Bronchial smooth muscle cell (primary cell): Measurements from ENCODE around the gene PPTC7. TPM values are rescaled to one million over a fixed set of nuclear protein-coding genes. Genes with fewer than 3 reads are reported as not detected.

ENCODE experiments used
- total RNA-seq: library from RNA; depleted of rRNA; stranded (reverse); fragments of >200 nt; gene quantifications from 2 replicates; pipeline ENCODE4 v1.2.1, GENCODE V29; 2014

The PPTC7 gene
- 4.9 and 5.4 TPM in 2 replicates for total RNA-seq

GRCh38 chr12:110583137-110584059 is at the start of gene PPTC7:
Gene PPTC7, minus strand, starts transcription at chr12:110583318. Its CDS starts 287 bp downstream, at chr12:110583031.

GRCh38 chr12:110613771-110614684 is 30.9 kb upstream of the PPTC7 start, which contains the start of gene TCTN1:
Gene TCTN1, plus strand, starts transcription at chr12:110614129. Its CDS starts 54 bp downstream, at chr12:110614183.

GRCh38 chr12:110501752-110502738 is 81.1 kb downstream of the PPTC7 start, which contains the start of the genes RAD9B and VPS29:
Gene RAD9B, plus strand, starts transcription at chr12:110502331. Its CDS starts 7 bp downstream, at chr12:110502338.
Gene VPS29, minus strand, starts transcription at chr12:110502111. Its CDS starts 60 bp downstream, at chr12:110502051.

Other genes starting within 250 kb of the PPTC7 start
- 34.5 and 52.0 TPM in 2 replicates for gene ANAPC7, start 179.6 kb downstream of the PPTC7 start, total RNA-seq
- 88.1 and 183 TPM in 2 replicates for gene ARPC3, start 133.0 kb downstream of the PPTC7 start, total RNA-seq
- gene GPN3, start 115.1 kb downstream of the PPTC7 start, total RNA-seq = 10.6 and 12.0 TPM in 2 replicates
- 12.1 and 13.1 TPM in 2 replicates for gene FAM216A, start 114.5 kb downstream of the PPTC7 start, total RNA-seq
- gene VPS29, start 81.2 kb downstream of the PPTC7 start, total RNA-seq = 34.4 and 45.1 TPM in 2 replicates
- gene RAD9B, start 81.0 kb downstream of the PPTC7 start, total RNA-seq = 0.47 and 0.69 TPM in 2 replicates
- 18.1 and 23.6 TPM in 2 replicates for gene TCTN1, start 30.8 kb upstream of the PPTC7 start, total RNA-seq
- gene HVCN1, start 105.8 kb upstream of the PPTC7 start, total RNA-seq = 4.7 and 8.8 TPM in 2 replicates
- 45.3 and 92.2 TPM in 2 replicates for gene PPP1CC, start 159.6 kb upstream of the PPTC7 start, total RNA-seq